NCI-H226 (cell line): ENCODE results near the gene KCNMA1.

ENCODE experiments used
- DNase-seq: peaks from one replicate; pipeline ENCODE4 v3.0.0-alpha.2; 2015

The KCNMA1 gene

DNA sequence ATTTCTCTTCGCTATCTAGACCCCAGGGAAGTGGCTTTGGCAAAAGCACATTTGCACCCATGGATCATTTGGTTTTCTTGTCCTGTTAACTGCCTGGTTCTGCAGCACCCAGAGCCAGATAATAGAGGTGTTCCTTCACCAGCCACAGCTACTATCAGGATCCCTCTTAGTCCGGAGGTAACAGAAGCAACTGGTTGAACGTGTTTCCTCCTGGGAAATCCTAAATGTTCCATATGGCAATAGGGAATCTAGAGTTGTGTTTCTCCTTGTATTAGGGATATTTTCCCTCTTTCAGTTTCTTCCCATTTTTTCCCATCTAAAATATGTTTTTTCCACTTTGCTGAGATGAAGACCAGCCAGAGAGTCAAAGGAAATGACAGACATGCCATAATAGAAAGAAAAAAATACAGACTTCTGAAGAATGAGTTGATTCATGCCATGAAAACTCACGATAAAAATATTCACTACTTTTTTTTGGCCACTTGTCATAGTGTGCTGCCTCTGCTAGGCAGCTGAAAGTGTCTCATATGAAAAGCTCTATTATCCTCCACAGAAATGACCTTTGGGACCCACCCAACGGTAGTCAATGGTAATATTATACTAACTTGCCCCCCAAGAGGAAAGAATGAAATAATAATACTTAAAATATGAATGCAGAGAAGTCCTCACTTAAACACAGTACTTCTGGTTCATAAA lies 472.8 kb downstream of the KCNMA1 start:
- no peak for DNase-seq

DNA sequence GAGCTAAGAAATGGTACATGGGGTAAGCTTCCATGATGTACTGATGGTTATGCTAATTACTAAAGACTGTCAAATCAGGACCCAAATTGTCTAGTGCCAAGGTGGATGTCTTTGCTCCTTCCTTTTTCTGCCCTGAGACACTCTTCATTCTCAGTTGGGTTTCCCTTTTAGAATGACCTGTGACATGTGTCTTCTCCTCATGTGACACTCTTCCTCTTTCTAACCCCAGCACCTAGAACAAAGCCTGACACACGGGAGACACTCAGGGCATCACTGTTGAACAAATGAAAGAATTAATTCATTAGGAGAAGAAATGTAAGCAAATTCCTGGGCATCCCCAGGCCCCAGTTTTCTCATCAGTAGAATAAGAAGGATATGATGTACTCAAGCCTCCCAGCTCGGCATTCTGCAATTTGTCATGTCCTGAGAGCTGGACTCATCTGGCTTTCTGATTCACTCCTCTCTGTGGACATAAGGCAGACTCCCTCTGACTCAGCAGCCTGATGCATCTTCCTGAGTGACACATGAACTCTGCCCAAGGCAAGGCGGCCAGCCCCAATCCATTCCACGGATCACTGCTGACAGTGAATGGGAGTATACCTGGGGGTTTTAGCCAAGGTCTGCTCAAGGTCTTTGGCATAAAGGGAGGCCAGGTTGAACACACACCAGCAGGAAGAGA lies 473.8 kb downstream of the KCNMA1 start:
- DNase-seq = peak; percentile 97

DNA sequence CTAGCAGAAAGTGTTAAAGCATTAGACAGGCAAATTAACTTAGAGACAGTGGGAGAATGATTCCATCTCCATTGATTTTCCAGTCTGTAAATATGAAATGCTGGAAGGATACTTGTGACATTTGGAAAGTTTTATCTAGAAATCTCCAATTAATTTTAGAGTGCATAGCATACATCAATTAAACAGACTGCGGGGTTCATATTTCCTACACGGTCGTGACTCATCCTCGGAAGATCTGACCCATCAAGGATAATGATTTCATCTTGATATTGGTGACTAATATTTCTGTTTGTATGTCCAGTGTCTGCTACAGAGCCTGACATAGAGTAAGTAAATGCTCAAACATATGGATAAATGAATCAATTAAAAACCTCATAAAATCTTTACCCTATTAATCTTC lies 474.9 kb downstream of the KCNMA1 start:
- no peak for DNase-seq

DNA sequence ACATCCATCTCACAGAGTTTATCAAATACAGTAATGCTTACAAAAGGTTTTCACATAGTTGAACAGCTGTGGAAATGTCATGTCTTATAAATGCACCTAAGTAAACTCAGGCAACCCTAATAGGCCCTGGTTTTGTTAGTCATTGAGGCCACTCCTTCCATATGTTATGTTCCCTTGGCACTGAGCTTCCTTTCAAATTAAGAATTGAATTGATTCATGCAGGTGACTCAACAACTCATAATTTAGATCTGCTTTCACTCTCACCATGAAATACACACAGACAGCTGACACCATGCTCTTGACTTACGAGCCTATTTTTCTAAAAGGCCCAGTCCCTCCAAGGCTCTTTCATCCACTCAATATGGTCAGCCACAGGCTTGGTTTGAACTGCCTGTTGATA lies 476.9 kb downstream of the KCNMA1 start:
- peak; percentile 83 for DNase-seq

DNA sequence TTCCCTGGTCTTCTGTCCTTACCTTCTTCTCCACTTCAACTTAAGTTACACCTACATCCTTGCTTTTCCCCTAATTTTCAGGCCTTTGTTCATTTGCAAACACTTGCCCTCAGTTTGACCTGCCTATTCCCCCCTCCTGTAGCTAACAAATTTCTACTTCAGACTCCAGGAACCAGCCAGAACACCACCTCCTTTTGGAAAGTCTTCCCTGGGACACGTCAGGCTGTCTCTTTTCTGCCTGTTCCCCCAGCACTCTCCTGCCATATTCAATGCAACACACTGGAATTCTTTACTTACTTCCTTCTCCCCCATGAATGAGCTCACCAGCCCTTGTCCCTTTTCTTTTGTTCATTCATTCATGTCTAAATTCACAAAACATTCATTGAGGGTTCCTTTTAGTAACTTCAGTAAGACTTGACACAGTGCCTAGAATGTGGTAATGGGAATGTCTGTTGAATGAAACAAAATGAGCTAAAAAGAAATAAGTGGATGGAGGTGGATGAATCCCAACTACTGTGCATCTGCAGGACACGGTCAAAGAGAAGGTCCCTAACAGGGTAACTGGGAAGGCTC lies 478.0 kb downstream of the KCNMA1 start:
- no peak for DNase-seq

DNA sequence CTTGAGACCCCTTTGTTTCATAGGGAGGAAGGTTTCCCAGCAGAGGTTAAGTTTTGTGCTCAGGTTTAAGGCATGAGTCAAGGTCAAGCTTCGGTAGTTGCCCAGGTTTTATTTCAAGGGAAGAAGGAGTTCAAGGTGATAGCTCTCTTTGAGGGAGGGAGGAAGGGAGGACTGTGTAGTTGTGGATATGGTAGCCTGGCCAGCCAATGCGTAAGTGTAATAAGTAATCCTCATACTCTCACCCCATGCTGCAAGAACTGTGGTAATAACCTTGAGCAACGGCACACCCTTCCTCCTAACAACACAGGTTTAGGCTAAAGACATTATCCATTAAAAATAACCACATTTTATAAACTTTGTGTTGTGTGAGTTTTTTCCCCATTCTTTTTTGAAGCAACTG lies 478.9 kb downstream of the KCNMA1 start:
- DNase-seq = no peak

DNA sequence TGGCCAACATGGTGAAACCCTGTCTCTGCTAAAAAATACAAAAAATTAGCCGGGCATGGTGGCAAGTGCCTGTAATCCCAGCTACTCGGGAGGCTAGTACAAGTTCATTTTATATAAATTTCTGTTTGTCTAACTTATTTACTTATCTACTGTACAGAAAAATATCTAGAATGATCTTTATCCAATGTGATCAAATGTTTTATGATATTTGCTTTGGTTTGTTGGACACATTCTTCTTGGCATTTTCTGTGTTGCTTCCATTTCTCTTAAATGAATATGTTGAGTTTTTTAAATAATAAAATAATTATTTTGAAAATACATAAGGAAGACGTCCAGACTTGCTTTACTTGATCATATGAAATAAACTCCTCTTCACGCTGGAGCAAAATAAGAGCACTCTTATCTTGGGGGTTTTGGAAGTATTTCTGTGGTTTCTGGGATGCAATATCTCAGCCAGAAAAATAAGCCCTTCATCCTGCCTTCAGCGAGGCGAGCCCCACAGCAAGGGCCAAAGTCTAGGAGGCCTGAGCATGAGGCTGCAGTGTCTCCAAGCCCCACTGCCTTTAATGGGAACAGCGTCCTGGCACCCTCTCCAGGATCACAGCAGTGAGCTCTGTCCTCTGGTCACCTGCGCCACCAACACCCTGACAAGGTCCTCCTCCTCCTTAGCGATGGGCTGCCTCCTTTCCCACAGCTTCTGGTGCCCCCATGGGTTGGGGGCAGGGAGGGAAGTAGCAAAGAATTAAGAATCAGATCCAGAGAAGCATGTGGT lies 480.2 kb downstream of the KCNMA1 start:
- DNase-seq = peak; percentile 51

DNA sequence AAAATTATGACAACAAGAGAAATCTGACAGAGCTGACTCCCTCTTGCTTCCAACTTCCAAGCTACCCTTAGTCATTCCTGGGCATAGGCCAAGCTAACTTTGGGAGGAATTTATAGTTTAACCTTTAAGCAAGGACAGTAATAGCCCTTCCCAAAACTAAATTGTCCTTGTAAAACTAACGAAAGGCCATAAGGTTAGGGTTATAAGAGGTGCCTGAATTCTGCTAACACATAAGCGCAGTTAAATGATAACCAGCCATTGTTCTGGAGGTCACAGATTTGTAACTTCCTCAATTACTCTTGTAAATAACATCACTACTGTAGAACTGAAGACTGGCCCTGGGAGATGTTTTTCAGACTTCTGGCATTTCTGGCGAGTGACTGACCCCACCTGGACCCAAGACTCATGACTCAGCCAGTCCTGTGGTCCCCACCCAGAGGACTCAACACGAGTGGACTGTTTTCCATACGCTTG lies 481.2 kb downstream of the KCNMA1 start:
- peak; percentile 57 for DNase-seq

DNA sequence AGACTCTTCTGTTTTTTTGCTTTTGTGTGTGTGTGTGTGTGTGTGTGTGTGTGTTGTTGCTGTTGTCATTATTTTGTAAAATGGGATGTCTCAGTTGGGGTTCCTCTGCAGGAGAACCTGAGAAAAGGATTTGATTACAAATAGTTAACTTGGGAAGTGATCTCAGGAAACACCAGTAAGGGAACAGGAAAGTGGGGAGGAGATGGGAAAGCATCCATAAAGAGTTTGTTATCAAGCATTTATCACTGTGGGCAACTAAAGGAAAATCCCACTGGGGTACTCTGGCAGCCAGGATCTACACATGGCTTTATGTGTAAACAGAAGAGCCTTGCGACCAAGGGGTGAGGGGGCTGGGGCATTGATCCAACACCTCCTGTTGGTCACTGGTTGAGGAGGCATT lies 485.4 kb downstream of the KCNMA1 start:
- no peak for DNase-seq

DNA sequence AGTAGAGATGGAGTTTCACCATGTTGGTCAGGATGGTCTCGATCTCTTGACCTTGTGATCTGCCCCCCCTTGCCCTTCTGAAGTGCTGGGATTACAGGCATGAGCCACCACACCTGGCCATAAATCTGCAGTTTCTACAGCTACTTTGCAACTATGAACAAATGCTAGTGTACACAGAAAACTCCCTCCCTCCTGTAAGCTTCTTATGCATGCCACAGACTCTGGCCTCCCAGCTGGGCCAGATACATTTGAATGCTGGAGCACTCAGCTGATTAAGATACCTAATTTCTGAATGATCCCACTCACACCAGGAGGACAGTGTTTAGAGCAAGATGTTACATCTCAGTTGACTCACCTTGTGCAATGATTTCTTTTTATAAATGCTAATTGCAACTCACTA lies 486.2 kb downstream of the KCNMA1 start:
- DNase-seq = no peak

DNA sequence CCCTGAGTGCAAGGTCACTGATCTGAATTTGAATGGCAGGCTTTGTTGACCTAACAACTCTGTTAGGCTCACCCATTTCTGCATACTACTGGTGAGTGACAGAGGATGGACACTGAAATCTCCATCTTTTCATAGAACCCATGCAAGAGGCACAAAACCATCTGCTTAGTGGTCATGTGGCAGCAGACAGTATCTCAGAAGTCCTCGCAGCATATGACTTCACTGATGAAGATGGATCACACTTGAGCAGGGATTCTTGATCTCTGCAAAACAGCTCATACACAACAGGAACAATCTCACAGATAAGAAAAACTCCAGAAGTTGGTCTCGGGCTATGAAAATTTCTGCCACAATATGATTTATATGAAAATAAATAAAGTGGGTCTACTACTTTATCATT lies 487.9 kb downstream of the KCNMA1 start:
- no peak for DNase-seq

DNA sequence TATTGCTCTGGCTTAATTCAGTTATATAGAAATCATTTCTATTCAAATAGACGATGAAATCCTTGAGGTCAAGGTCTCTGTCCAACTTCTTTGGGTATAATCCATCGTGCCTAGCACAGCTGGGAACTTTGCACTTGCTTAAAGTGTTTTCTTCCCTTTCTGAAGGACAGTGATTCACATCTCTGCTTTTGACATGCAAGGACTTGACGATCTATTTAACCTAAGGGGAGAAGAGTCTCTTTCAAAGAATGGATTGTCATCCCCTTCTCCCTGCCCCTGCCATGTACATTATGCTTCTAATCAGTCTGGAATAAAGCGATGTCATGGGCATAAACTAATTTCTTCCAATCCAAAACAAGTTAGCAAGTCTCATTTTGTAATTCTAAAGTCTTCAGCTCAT lies 488.6 kb downstream of the KCNMA1 start:
- DNase-seq = no peak

DNA sequence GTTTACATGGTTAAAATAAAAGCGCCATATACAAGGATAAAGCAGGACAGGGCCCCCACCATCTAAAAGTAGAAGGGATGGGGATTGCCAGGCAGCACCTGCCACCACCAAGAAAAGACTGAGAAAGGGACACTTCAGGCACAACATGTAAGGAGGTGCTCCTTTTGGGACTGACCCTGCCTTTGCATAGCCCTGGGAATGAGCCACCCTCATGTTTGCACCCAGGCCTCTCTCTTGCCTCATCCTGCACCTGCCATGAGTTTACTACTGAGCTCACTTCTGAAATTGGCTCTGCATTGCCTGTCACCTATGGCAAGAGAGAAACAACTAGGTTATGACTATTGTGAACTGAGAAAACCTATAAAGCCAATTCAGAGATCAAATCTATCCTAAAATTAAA lies 489.7 kb downstream of the KCNMA1 start:
- no peak for DNase-seq

DNA sequence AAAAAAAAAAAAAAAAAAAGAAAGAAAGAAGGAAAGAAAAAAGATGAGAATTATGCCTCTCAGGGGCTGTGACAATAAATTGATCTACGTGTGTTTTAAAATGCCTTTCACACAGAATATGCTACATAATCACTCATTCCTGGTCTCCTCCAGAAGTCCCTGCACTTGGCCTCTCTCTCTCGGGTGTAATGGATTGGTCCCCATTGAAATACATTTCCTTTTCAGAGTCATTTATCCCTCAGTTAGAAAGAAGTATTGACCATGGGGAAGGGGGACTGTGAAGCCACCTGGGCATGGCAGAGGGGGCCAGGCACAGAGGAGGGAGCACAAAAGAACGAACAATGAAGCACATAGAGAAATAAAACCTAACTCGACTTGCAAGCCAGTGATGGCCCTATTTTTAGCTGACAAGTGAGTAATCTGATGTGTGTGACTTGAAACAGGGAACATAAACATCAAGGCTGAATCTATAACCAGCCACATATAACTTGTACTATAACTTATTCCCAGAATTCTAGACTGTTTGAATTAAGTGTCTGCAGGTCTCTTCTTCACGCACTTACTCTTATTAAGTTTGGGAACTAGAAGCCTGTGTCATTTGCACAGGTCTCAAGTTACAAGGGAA lies 490.8 kb downstream of the KCNMA1 start:
- no peak for DNase-seq

DNA sequence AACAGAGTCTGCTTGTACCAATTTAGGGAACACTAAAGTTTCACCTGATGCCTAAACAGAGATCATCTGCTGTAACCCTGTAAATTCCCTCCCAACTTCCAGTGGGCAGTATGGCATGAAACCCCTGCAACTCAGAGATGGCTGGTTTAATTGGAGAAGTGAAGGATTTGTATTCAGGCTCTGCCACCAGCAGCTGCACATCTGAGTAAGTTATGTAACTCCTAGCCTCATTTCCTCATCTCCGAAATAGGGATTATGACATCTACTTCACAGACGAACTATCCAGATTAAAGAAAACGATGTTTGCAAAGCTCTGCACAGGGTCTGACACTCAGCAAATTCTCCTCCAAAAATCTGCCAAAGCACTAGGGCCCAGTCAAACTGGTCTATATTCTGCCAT lies 493.0 kb downstream of the KCNMA1 start:
- DNase-seq = no peak

DNA sequence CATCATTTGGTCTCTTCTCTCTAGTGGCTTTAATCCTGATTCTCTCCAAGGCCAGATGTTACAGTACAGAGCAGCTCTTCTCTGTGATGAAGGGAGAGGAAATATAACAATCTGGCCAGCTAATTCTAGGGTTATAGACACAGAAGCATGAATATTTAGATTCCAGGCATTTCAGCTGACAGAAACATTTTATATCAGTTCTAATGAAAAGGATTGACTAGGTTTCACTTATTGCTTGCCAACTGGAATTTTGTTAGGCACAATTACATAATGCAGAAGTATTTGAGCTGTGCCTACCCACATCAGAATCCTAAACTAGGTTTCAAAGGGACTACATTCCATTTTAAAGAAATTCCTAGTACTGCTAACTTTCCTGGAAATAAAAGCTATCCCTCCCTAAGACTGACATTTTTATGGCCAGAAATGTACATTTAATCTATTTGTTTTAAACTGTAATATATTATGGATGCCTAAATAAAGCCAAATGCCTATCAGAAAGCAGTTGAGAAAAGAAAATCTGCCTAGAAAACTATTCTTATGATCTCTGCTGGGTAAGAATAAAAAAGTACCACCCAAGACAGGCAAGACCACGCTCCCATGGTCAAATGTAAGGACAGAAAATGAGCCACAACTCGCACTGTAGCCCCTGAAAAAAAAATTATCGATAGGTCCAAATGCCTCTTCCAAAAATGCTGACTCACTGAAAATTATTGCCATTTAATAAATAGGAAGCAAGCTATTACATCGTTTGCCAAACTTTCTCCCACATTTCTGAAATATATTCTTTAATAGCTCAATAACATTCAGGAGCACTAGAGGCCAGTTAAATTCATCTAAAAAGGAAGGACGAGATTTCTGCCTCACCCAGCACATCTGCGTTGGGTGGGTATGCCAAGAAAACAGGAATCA lies 498.1 kb downstream of the KCNMA1 start:
- no peak for DNase-seq

DNA sequence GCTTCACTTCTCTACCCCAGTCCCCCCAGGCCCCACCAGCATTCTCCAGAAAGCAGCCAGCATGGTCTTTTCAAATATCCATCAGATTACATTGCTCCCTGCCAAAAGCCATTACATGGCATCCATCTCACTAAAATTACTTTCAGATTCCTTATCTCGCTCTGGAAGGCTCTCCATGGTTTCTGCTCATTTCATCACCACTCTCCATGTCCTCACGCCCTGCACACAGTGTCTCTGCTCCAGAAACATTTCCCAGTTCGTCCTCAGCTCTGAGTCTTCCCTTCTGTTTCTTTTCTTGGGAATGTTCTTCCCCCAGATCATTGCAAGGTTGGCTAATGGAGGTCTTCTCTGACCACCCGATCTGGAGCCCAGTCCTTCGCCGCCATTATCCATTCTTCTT lies 499.1 kb downstream of the KCNMA1 start:
- DNase-seq = no peak

DNA sequence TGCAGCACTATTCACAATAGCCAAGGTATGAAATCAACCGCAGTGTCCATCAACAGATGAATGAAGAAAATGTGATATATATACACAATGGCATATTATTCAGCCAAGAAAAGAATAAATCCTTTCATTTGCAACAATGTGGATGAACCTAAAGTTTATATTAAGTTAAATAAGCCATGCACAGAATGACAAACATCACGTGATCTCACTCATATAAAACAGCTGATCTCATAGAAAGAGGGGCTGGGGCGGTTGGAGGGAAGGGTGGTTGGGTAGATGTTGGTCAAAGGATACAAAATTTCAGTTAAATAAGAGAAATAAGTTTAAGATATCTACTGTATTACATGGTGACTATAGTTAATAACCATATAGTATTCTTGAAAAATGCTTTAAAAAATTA lies 502.1 kb downstream of the KCNMA1 start:
- no peak for DNase-seq

DNA sequence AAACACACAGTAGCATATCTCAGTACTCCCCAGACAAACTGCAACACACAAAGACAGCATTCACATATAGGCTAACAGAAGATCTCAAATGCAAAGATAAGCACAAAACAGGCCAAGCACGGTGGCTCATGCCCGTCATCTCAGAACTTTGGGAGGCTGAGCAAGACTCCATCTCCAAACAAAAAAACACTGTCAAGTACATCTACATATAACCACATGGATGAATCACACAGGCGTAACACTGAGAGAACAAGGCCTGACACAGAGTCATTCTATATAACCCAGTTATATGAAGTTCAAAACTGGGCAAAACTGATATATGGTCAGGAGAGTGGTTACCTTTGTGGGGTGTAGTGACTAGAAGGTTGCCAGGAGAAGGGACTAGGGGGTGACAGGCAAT lies 506.4 kb downstream of the KCNMA1 start:
- no peak for DNase-seq

DNA sequence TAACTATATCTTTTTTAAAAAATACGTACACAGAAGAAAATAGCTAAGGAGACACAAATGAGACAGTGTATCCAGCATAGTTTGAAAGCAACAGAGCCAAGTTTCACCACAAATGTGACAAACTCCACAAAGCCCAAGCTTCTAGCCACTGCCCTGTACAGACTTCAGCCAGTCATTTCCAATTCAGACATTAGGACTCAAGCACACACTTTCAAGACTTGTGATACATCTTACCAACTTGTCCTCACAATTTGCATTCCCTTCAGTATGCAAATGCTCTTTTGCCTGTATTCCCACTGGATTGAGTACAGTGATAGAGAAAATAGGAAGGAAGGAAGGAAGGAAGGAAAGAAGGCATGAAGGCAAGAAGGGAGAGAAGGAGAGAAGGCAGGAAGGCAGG lies 510.4 kb downstream of the KCNMA1 start:
- DNase-seq = no peak

DNA sequence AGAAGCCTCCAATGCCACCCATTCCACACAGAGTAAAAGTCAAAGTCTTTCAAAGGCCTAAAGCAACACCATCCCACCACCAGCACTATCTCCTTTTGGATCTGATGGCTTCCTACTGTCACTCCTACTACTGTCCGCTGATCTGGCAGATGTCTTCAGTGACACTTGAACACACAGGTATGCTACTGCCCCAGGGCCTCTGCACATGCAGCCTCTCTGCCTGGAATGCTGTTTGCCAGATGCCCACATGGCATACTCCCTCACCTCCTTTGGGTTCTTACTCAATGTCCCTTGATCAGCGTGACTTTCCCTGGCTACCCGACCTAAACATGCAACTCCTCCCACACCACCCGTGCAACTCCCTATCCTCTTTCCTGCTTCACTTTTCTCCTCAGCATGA lies 512.4 kb downstream of the KCNMA1 start:
- DNase-seq = no peak

DNA sequence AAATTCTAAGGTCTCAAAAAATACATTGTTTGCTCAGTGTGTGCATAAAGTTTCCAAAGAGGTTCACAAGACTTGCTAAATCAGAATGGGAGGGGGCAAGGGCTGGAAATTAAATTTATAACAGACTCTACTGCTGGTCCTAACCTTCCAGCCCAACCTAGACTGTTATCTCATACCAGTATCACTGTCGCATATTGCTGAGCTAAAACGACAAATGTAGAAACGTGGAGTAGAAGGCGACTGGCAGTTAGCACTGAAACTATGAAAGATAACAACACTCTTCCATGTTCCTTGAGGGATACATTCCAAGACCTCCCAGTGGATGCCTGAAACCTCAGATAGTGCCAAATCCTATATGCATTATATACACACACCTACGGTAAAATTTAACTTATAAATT lies 514.3 kb downstream of the KCNMA1 start:
- DNase-seq = no peak
